GM23338 (cell line): ENCODE measurements around the gene IKBKE. TPM values are rescaled to one million over a fixed set of nuclear protein-coding genes. Genes with fewer than 3 reads are reported as not detected.

ENCODE experiments used
- ATAC-seq: fragments of 200-7000 bp; cut with Tn5 transposase; 3 replicates; pipeline ENCODE4 v1.9.1; 2020
- DNase-seq: peaks from one replicate; pipeline ENCODE4 v3.0.0-alpha.2; 2015; ENCODE audit warnings: low spot score
- H2AFZ ChIP-seq: fragments of 200-600 bp; sonication (generic); 2 replicates; pipeline ENCODE4 v1.8.0; 2016; ENCODE audit warnings: antibody characterized with exemption, mild to moderate bottlenecking, moderate library complexity
- H3F3A ChIP-seq: fragments of 200-600 bp; sonication (generic); replicated peaks from 2 replicates; pipeline ENCODE4 v1.8.0; 2017; ENCODE audit warnings: antibody characterized with exemption, mixed run types, low read depth
- H3K27ac ChIP-seq: fragments of 200-600 bp; sonication (generic); 2 replicates; pipeline ENCODE4 v1.6.1; 2016; ENCODE audit warnings: low read depth
- H3K27me3 ChIP-seq: fragments of 200-600 bp; sonication (generic); 2 replicates; pipeline ENCODE4 v1.8.0; 2016; ENCODE audit warnings: mild to moderate bottlenecking, mixed run types, moderate library complexity; ENCODE audit not compliant: insufficient read depth
- H3K36me3 ChIP-seq: fragments of 200-600 bp; sonication (generic); 2 replicates; pipeline ENCODE4 v1.8.0; 2016; ENCODE audit warnings: mild to moderate bottlenecking; ENCODE audit not compliant: insufficient read depth
- H3K4me1 ChIP-seq: fragments of 200-600 bp; sonication (generic); 2 replicates; pipeline ENCODE4 v1.8.0; 2016; ENCODE audit warnings: mild to moderate bottlenecking, moderate library complexity; ENCODE audit not compliant: insufficient read depth
- H3K4me2 ChIP-seq: fragments of 200-600 bp; sonication (generic); 2 replicates; pipeline ENCODE4 v1.7.1; 2017; ENCODE audit warnings: mixed run types
- H3K4me3 ChIP-seq: fragments of 200-600 bp; sonication (generic); 2 replicates; pipeline ENCODE4 v1.6.1; 2016; ENCODE audit warnings: mixed run types
- H3K79me2 ChIP-seq: fragments of 200-600 bp; sonication (generic); replicated peaks from 2 replicates; pipeline ENCODE4 v1.8.0; 2017; ENCODE audit warnings: mild to moderate bottlenecking; ENCODE audit not compliant: insufficient read depth
- H3K9me2 ChIP-seq: fragments of 200-600 bp; sonication (generic); 2 replicates; pipeline ENCODE4 v1.8.0; 2017; ENCODE audit not compliant: insufficient read depth
- H4K20me1 ChIP-seq: fragments of 200-600 bp; sonication (generic); replicated peaks from 2 replicates; pipeline ENCODE4 v1.8.0; 2017; ENCODE audit warnings: mild to moderate bottlenecking; ENCODE audit not compliant: insufficient read depth
- H3K27ac Mint-ChIP-seq: 2 replicates; pipeline ENCODE4 v1.8.0; 2020; ENCODE audit warnings: inconsistent platforms, mild to moderate bottlenecking, moderate library complexity, mixed read lengths
- H3K27me3 Mint-ChIP-seq: 3 replicates; pipeline ENCODE4 v1.8.0; 2022; ENCODE audit warnings: low read depth, mild to moderate bottlenecking, moderate library complexity, mixed read lengths, inconsistent platforms; ENCODE audit not compliant: insufficient read depth, poor library complexity
- H3K36me3 Mint-ChIP-seq: 3 replicates; pipeline ENCODE4 v1.8.0; 2021; ENCODE audit warnings: low read depth, mild to moderate bottlenecking, inconsistent platforms, moderate library complexity, mixed read lengths
- H3K4me1 Mint-ChIP-seq: 3 replicates; pipeline ENCODE4 v1.8.0; 2020; ENCODE audit warnings: mild to moderate bottlenecking, inconsistent platforms, mixed read lengths
- H3K4me3 Mint-ChIP-seq: 3 replicates; pipeline ENCODE4 v1.8.0; 2021; ENCODE audit warnings: moderate library complexity, mild to moderate bottlenecking, inconsistent platforms, mixed read lengths
- H3K9me3 Mint-ChIP-seq: 3 replicates; pipeline ENCODE4 v1.8.0; 2020; ENCODE audit warnings: moderate library complexity, mild to moderate bottlenecking, inconsistent platforms, mixed read lengths
- CREB1 ChIP-seq: fragments of 250-450 bp; sonication (Bioruptor Pico); IDR thresholded peaks from 2 replicates; pipeline ENCODE4 v1.5.0; 2020; ENCODE audit warnings: low read depth, mild to moderate bottlenecking, moderate library complexity
- ETS1 ChIP-seq: IDR thresholded peaks from 2 replicates; pipeline ENCODE4 v1.6.1; 2016; ENCODE audit warnings: antibody characterized with exemption
- EZH2 ChIP-seq: fragments of 200-600 bp; sonication (generic); IDR thresholded peaks from one replicate; pipeline ENCODE4 v1.8.0; 2017; ENCODE audit warnings: antibody characterized with exemption, mild to moderate bottlenecking, low read depth; ENCODE audit not compliant: unreplicated experiment
- EZH2phosphoT487 ChIP-seq: fragments of 200-600 bp; sonication (generic); IDR thresholded peaks from one replicate; pipeline ENCODE4 v1.8.1; 2018; ENCODE audit warnings: antibody characterized with exemption; ENCODE audit not compliant: unreplicated experiment
- JUNB ChIP-seq: IDR thresholded peaks from one replicate; pipeline ENCODE4 v1.6.1; 2016; ENCODE audit warnings: antibody characterized with exemption; ENCODE audit not compliant: unreplicated experiment
- NANOG ChIP-seq: IDR thresholded peaks from 2 replicates; pipeline ENCODE4 v1.6.1; 2016; ENCODE audit warnings: antibody characterized with exemption, borderline replicate concordance
- POLR2AphosphoS5 ChIP-seq: IDR thresholded peaks from 2 replicates; pipeline ENCODE4 v1.6.1; 2016; ENCODE audit warnings: antibody characterized with exemption, low read depth
- STAT1 ChIP-seq: IDR thresholded peaks from one replicate; pipeline ENCODE4 v1.6.1; 2016; ENCODE audit warnings: antibody characterized with exemption; ENCODE audit not compliant: unreplicated experiment
- ZNF114 ChIP-seq: fragments of 250-450 bp; sonication (Bioruptor Pico); IDR thresholded peaks from 2 replicates; pipeline ENCODE4 v1.5.0; 2020; ENCODE audit warnings: mild to moderate bottlenecking, moderate library complexity
- ZNF331 ChIP-seq: fragments of 250-450 bp; sonication (Bioruptor Pico); IDR thresholded peaks from 2 replicates; pipeline ENCODE4 v1.5.0; 2020; ENCODE audit warnings: low read depth, mild to moderate bottlenecking, moderate library complexity
- polyA plus RNA-seq: library from polyadenylated mRNA; unstranded; fragments of >200 nt; fragmentation: Nextera tagmentation; extraction: Ambion mirVana; gene quantifications from 2 replicates; pipeline ENCODE4 v1.2.1, GENCODE V29; 2016
- total RNA-seq: library from RNA; depleted of rRNA; stranded (reverse); fragments of >200 nt; shearing (Covaris generic); gene quantifications from 2 replicates; pipeline ENCODE4 v1.2.3, GENCODE V29; 2014
- TF ChIP-seq, protein P1 (sequence below), 2 experiments: fragments of 200-600 bp in 1 of 2; sonication (generic) in 1 of 2; conservative IDR thresholded peaks; 2 replicates each; pipeline versions ENCODE4 v1.5.1 to v1.6.1; 2016 to 2017; ENCODE audit warnings: antibody characterized with exemption in 2 of 2, low read depth in 2 of 2, mild to moderate bottlenecking in 2 of 2, moderate library complexity in 1 of 2
- TF ChIP-seq, protein P2 (sequence below): fragments of 250-450 bp; sonication (Bioruptor Pico); IDR thresholded peaks from 2 replicates; pipeline ENCODE4 v1.5.0; 2020; ENCODE audit warnings: mild to moderate bottlenecking, moderate library complexity
- TF ChIP-seq, protein P3 (sequence below): IDR thresholded peaks from one replicate; pipeline ENCODE4 v1.6.1; 2018; ENCODE audit warnings: antibody characterized with exemption; ENCODE audit not compliant: unreplicated experiment

IKBKE gene
- total and polyA plus RNA-seq, 2 experiments from 2014 or later = 4.8 to 11.1 TPM

GRCh38 chr1:206512851-206513180, 42.5 kb downstream of the IKBKE start:
- no peak overlapping the region for H3K27ac ChIP-seq
- peaks cover 45% of the 10 kb centered on the region for H3K4me1 Mint-ChIP-seq
- H3K9me3 Mint-ChIP-seq = no peaks in the 10 kb centered on the region

More at GRCh38 chr1:206512851-206513180, 42.5 kb downstream of the IKBKE start:
- Histone ChIP-seq H3K4me2 (no peak overlapping the region), H3K36me3 (no peaks in the 10 kb centered on the region), H3K9me2 (no peaks in the 10 kb centered on the region), H3F3A (0 out of 2 replicates have a peak, but pooled peaks cover 2% of the 10 kb centered on the region), H3K4me3 (no peak overlapping the region), H3K79me2 (no peaks in the 10 kb centered on the region), H3K27me3 (peaks cover 34% of the 10 kb centered on the region), H4K20me1 (peaks cover 7% of the 10 kb centered on the region; the same call in 1 of the 2 replicates), H3K4me1 (peaks cover 17% of the 10 kb centered on the region), H2AFZ (no peak overlapping the region)
- ATAC-seq = no peak
- no peak for DNase-seq
- Mint-ChIP-seq H3K27ac (no peak overlapping the region), H3K4me3 (no peak overlapping the region), H3K36me3 (no peaks in the 10 kb centered on the region), H3K27me3 (peaks cover 37% of the 10 kb centered on the region)
- TF ChIP-seq EZH2 (no peak), ETS1 (no peak), STAT1 (no peak), POLR2AphosphoS5 (no peak), NANOG (no peak), JUNB (no peak), EZH2phosphoT487 (no peak), ZNF331 (CRISPR knock-in tag) (no peak), CREB1 (no peak), ZNF114 (CRISPR knock-in tag) (no peak)
- TF ChIP-seq, protein P1, sequence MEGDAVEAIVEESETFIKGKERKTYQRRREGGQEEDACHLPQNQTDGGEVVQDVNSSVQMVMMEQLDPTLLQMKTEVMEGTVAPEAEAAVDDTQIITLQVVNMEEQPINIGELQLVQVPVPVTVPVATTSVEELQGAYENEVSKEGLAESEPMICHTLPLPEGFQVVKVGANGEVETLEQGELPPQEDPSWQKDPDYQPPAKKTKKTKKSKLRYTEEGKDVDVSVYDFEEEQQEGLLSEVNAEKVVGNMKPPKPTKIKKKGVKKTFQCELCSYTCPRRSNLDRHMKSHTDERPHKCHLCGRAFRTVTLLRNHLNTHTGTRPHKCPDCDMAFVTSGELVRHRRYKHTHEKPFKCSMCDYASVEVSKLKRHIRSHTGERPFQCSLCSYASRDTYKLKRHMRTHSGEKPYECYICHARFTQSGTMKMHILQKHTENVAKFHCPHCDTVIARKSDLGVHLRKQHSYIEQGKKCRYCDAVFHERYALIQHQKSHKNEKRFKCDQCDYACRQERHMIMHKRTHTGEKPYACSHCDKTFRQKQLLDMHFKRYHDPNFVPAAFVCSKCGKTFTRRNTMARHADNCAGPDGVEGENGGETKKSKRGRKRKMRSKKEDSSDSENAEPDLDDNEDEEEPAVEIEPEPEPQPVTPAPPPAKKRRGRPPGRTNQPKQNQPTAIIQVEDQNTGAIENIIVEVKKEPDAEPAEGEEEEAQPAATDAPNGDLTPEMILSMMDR (conservative IDR thresholded peaks at IDR 0.05; ENCODE audit: low read depth in 2 of 2) = no peak
- TF ChIP-seq, protein P2, sequence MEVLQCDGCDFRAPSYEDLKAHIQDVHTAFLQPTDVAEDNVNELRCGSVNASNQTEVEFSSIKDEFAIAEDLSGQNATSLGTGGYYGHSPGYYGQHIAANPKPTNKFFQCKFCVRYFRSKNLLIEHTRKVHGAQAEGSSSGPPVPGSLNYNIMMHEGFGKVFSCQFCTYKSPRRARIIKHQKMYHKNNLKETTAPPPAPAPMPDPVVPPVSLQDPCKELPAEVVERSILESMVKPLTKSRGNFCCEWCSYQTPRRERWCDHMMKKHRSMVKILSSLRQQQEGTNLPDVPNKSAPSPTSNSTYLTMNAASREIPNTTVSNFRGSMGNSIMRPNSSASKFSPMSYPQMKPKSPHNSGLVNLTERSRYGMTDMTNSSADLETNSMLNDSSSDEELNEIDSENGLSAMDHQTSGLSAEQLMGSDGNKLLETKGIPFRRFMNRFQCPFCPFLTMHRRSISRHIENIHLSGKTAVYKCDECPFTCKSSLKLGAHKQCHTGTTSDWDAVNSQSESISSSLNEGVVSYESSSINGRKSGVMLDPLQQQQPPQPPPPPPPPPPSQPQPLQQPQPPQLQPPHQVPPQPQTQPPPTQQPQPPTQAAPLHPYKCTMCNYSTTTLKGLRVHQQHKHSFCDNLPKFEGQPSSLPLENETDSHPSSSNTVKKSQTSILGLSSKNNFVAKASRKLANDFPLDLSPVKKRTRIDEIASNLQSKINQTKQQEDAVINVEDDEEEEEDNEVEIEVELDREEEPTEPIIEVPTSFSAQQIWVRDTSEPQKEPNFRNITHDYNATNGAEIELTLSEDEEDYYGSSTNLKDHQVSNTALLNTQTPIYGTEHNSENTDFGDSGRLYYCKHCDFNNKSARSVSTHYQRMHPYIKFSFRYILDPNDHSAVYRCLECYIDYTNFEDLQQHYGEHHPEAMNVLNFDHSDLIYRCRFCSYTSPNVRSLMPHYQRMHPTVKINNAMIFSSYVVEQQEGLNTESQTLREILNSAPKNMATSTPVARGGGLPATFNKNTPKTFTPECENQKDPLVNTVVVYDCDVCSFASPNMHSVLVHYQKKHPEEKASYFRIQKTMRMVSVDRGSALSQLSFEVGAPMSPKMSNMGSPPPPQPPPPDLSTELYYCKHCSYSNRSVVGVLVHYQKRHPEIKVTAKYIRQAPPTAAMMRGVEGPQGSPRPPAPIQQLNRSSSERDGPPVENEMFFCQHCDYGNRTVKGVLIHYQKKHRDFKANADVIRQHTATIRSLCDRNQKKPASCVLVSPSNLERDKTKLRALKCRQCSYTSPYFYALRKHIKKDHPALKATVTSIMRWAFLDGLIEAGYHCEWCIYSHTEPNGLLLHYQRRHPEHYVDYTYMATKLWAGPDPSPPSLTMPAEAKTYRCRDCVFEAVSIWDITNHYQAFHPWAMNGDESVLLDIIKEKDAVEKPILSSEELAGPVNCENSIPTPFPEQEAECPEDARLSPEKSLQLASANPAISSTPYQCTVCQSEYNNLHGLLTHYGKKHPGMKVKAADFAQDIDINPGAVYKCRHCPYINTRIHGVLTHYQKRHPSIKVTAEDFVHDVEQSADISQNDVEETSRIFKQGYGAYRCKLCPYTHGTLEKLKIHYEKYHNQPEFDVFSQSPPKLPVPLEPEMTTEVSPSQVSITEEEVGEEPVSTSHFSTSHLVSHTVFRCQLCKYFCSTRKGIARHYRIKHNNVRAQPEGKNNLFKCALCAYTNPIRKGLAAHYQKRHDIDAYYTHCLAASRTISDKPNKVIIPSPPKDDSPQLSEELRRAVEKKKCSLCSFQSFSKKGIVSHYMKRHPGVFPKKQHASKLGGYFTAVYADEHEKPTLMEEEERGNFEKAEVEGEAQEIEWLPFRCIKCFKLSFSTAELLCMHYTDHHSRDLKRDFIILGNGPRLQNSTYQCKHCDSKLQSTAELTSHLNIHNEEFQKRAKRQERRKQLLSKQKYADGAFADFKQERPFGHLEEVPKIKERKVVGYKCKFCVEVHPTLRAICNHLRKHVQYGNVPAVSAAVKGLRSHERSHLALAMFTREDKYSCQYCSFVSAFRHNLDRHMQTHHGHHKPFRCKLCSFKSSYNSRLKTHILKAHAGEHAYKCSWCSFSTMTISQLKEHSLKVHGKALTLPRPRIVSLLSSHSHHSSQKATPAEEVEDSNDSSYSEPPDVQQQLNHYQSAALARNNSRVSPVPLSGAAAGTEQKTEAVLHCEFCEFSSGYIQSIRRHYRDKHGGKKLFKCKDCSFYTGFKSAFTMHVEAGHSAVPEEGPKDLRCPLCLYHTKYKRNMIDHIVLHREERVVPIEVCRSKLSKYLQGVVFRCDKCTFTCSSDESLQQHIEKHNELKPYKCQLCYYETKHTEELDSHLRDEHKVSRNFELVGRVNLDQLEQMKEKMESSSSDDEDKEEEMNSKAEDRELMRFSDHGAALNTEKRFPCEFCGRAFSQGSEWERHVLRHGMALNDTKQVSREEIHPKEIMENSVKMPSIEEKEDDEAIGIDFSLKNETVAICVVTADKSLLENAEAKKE (CRISPR knock-in tag) = no peak
- TF ChIP-seq, protein P3, sequence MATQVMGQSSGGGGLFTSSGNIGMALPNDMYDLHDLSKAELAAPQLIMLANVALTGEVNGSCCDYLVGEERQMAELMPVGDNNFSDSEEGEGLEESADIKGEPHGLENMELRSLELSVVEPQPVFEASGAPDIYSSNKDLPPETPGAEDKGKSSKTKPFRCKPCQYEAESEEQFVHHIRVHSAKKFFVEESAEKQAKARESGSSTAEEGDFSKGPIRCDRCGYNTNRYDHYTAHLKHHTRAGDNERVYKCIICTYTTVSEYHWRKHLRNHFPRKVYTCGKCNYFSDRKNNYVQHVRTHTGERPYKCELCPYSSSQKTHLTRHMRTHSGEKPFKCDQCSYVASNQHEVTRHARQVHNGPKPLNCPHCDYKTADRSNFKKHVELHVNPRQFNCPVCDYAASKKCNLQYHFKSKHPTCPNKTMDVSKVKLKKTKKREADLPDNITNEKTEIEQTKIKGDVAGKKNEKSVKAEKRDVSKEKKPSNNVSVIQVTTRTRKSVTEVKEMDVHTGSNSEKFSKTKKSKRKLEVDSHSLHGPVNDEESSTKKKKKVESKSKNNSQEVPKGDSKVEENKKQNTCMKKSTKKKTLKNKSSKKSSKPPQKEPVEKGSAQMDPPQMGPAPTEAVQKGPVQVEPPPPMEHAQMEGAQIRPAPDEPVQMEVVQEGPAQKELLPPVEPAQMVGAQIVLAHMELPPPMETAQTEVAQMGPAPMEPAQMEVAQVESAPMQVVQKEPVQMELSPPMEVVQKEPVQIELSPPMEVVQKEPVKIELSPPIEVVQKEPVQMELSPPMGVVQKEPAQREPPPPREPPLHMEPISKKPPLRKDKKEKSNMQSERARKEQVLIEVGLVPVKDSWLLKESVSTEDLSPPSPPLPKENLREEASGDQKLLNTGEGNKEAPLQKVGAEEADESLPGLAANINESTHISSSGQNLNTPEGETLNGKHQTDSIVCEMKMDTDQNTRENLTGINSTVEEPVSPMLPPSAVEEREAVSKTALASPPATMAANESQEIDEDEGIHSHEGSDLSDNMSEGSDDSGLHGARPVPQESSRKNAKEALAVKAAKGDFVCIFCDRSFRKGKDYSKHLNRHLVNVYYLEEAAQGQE = no peak
